K562 (cell line): ENCODE measurements around the gene UBE2V1.

Experiments
- ATF2 ChIP-seq: sonication (generic); formaldehyde crosslinking; IDR thresholded peaks from 2 replicates; pipeline ENCODE4 v1.8.1; 2022; ENCODE audit warnings: missing genetic modification reagents
- CTCF ChIP-seq, 3 experiments: IDR thresholded peaks in 2 of 3; conservative IDR thresholded peaks in 1 of 3; 2 replicates each; pipeline ENCODE4 v1.5.1; 2011 to 2012; ENCODE audit warnings: low read length in 3 of 3, mild to moderate bottlenecking in 3 of 3, control low read depth in 2 of 3, improper control_type of control experiment in 1 of 3, inconsistent platforms in 1 of 3, low read depth in 1 of 3, mixed read lengths in 1 of 3, moderate library complexity in 1 of 3; ENCODE audit not compliant: insufficient read depth in 2 of 3
- FOSL1 ChIP-seq: fragments of 200-800 bp; sonication (Bioruptor generic); conservative IDR thresholded peaks from 2 replicates; pipeline ENCODE4 v1.6.1; 2016; ENCODE audit warnings: missing genetic modification characterization, missing compliant biosample characterization
- NR3C1 ChIP-seq: sonication (generic); formaldehyde crosslinking; IDR thresholded peaks from 2 replicates; pipeline ENCODE4 v1.8.1; 2022; ENCODE audit warnings: missing genetic modification reagents
- PHF8 ChIP-seq: fragments of 200-600 bp; sonication (generic); IDR thresholded peaks from 2 replicates; pipeline ENCODE4 v1.6.1; 2012; ENCODE audit warnings: mixed run types, mild to moderate bottlenecking, inconsistent platforms, low read length, moderate library complexity, borderline replicate concordance
- PYGO2 ChIP-seq: fragments of 450-650 bp; IDR thresholded peaks from 2 replicates; pipeline ENCODE4 v1.6.1; 2016; ENCODE audit warnings: mild to moderate bottlenecking, missing genetic modification characterization, moderate library complexity, missing compliant biosample characterization
- RFX1 ChIP-seq: fragments of 450-650 bp; IDR thresholded peaks from 2 replicates; pipeline ENCODE4 v1.6.1; 2016; ENCODE audit warnings: mild to moderate bottlenecking, moderate library complexity
- RNF2 ChIP-seq: sonication (generic); IDR thresholded peaks from 2 replicates; pipeline ENCODE4 v1.6.1; 2016
- SMC3 ChIP-seq: conservative IDR thresholded peaks from 2 replicates; pipeline ENCODE4 v1.6.1; 2011; ENCODE audit warnings: low read depth, low read length, improper control_type of control experiment; ENCODE audit not compliant: insufficient read depth
- ZNF23 ChIP-seq: fragments of 250-450 bp; sonication (Bioruptor Pico); IDR thresholded peaks from 2 replicates; pipeline ENCODE4 v1.4.0; 2020; ENCODE audit warnings: mild to moderate bottlenecking
- ZZZ3 ChIP-seq: fragments of 450-650 bp; IDR thresholded peaks from 2 replicates; pipeline ENCODE4 v1.6.1; 2016; ENCODE audit warnings: antibody characterized with exemption, mild to moderate bottlenecking, moderate library complexity

- no peak for TF ChIP-seq ZZZ3
- no peak for TF ChIP-seq RFX1
- no peak for TF ChIP-seq SMC3
- no peak for TF ChIP-seq ZNF23 (CRISPR knock-in tag)
- no peak for TF ChIP-seq FOSL1 (tag)
- no peak for TF ChIP-seq PYGO2
- TF ChIP-seq NR3C1 (CRISPR knock-in tag), result no peak
- no peak for TF ChIP-seq RNF2
- no peak for TF ChIP-seq ATF2 (CRISPR knock-in tag)
- TF ChIP-seq CTCF (IDR thresholded peaks at IDR 0.05 in 2 of 3, conservative IDR thresholded peaks at IDR 0.05 in 1 of 3; ENCODE audit: insufficient read depth in 2 of 3, low read depth in 1 of 3, low read length in 3 of 3), result no peak
- no peak for TF ChIP-seq PHF8
Observed at GRCh38 chr20:50038574-50038991, 74.4 kb downstream of the UBE2V1 start.
